GM19397 (cell line): ENCODE measurements around the gene COG5.
"Not testable (repeated sequence)": the region's sequence is repeated elsewhere in the genome, so short reads cannot be mapped to it uniquely, and the experiment has no call there.

Source experiments
- ATAC-seq: cut with Tn5 transposase; IDR thresholded peaks from one replicate; pipeline ENCODE4 v1.9.1; 2021; ENCODE audit warnings: mild to moderate bottlenecking, moderate library complexity; ENCODE audit not compliant: unreplicated experiment

COG5 gene

DNA sequence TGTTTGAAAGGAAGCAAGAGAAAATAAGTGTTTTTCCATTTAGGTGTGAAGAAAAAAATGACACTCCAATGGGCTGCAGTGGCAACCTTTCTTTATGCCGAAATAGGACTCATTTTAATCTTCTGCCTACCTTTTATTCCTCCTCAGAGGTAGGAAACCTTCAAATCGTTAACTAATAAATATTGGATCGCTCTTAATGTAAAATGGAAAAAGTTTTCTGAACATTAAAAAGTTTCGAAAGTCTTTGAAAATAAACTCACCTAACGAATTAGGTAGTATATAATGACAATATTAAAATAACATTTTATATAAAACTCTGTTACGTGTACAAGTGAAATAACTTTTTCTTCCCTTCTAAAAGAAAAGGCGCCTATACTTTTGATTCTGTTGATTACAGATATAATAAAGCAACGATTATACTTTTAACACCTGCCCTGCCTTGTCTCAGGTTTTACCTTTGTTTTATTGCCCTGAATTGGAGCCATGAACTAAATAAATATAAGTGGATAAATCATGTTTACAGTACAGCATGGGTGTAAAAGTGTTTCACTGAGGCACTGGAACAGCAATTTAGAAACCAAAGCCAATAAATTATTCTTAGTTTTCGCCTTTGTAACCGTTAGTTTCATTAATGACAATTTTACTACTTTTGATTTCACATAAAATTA lies 17.1 kb upstream of the COG5 start:
- ATAC-seq = no peak

DNA sequence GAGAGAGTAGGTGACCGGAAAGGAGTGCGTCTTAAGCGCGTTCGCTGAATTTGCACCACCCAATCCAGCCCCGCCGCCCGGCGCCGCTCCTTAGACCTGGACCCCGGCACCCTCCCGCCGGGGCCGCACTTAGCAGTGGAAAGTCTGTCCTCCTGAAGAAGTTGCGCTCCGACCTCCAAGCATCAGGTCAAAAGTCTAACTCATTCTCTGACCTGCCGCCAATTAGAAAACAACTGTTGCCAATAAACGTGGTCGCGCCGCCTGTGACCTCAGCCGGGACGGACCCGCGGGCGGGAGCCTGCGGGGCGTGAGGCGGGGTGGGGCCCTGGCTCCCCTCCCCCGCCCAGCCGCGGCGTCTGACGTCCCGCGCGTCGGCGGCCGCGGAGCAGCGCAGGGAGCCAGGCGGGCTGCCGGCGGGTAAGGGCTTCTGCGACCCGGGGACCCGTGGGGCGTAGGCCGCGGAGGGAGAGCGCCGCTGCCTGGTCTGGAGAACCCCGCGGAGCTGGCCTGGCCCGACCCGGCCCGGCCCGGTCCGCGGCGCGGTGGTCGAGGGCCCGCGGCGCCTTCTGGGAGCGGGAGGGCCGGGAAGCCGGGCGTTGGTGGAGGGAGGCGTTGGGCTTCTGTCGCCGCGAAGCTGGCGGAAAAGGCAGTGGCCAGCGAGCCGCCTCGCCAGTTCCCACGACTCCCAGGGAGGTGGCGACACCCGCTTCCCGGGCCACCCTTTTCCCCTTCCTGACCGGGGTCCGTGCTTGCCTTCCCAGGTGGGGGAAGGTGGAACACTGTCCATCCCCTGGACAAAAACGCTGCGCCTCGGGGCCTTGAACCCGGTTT lies 16.4 kb upstream of the COG5 start, which contains the start of gene BCAP29:
Gene BCAP29 (plus strand): TSS at position 362 of the 831 bp plus-strand sequence. CDS start 527 bp downstream, outside the sequence.
- ATAC-seq = peak; percentile 97

DNA sequence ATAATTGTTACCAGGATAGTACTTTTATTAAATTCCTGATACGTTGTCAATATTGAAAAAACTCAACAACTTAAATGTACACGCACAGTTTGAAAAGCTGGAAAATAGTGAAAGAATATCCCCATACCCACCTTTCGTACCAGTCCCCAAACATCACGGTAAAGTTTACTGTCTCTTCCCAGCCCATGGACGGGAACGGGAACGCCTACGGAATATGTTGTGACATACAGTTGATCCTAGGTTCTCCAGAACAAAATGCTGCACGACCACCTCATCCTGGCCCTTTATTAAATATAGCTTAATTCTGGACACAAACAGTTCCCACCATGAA lies 15.8 kb upstream of the COG5 start:
- no peak for ATAC-seq

DNA sequence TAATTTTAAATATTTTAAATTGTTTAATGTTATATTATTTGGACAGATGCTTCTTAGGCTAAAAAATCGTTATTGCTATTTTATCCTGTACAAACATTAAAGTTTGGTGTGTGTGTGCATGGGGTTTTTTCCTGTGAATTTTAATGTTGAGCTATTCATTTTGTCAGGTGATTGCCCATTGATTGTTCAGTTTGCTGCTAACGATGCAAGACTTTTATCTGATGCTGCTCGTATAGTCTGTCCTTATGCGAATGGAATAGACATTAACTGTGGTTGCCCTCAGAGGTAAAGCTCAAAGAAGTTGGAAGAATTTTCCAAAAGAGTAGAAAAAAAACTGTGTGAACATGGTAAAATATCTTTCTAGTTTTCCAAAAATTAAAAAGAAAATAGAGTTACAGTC lies 9.8 kb upstream of the COG5 start:
- no peak for ATAC-seq

DNA sequence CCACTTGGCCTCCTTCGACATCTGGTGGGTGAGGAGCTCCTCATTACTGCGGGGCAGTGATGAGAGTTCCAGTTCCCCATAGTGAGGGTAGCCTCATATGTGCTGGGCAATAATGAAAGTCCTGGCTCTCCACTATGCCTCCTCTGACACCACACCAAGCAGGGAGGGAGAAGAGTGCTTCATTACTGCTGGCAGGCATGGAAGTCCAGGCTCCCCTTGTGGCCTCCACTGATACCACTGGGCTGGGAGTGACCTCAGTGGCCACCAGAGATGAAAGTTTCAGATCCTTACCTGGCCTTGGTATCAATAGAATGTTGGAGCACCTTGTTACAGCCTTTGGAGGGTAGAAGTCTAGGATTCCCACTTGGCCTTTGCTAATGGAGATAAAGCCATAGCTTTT lies 6.6 kb upstream of the COG5 start:
- no peak for ATAC-seq

DNA sequence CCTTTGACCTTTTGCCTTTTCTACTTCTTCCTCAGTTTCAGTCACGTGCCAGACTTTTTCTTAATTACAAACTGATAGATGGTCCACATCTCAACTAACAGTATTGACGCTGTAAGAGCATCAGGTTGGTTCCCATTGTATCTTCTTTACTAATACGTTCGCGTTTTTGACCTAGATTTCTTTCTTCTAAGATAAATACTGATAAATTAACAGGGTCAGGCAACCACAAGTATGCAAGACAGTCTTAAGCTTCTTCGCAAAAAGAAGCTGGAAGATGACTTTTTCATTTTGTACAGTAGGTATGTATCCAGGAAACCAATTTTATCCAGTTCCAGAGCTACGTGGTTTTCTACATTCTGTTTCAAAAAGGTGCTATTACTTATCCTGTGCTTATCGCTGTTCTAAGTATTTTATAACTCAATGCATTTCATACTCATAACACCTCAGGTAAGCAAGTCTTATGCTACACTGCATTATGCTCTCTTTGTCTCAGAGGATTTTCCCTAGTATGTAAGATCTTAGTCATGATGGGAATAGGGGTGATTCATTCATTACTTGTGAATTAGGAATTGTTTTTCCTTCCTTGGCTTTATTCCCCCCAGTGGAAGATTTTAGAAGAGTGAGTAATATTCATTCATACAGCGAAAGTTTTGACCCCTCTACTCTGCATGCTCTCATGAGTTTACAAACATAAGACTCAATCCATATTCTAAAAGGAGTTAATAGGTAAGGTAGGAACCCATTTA lies 1.0 kb upstream of the COG5 start:
- ATAC-seq = no peak

DNA sequence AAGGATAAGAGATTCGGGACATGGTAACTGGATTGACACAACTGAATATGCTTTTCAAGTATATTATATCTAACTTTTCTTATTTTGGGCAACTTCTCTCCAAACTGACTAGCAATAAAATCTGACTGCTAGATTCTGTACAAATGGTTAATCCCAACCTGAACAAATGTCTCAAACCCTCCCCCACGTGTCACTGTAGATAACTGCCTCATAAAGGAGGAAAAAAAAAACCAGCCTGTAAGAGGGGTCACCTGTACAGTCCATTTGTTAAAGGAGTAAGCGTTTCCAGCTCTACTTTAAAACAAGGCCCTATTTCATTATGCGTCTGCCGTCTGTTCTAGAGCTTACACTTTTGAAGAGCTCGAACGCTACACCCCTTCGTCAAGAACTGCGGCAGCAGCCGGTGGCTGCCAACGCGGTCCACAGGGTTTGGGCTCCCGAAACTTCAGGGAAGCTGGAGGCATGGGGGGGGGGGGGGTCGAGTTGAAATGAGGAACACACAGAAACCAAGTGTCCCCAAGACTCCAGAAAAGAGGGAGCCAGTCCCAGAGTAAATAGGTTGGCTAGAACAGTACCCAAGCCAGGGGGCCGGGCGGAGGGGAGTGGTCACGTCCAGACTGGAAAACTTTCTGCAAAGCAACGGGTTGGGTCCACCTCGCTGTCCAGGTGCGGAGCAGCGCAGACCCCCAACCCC lies 492 bp downstream of the COG5 start:
- peak; percentile 57 for ATAC-seq

DNA sequence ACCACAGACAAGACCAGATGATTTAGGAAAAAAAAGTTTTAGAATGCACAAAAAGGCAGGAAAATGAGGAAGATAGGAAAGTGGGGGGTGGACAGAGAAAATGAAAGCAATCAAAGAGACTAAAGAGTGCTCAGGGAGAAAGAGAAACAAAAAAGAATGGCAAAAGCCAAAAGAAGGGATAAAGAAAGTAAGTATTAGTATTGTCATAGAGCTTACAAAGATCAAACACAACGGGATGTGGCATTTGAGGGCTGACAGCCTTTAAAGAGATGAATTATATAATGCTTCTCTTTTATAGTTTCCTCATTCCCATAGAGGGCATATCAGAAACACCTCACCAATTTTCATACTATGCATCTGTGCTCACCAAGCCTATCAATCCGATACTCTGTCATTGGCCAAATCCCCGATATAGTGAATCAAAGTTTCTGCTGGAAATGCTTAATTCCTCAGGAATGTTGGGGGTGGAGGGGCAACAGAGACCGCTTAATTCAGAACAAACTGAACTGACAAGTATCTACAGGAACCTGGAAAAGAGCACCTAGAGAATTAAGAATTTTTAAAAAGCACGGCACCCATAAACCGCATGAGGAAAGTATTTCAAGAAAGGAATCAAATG lies 2.7 kb downstream of the COG5 start:
- no peak for ATAC-seq

DNA sequence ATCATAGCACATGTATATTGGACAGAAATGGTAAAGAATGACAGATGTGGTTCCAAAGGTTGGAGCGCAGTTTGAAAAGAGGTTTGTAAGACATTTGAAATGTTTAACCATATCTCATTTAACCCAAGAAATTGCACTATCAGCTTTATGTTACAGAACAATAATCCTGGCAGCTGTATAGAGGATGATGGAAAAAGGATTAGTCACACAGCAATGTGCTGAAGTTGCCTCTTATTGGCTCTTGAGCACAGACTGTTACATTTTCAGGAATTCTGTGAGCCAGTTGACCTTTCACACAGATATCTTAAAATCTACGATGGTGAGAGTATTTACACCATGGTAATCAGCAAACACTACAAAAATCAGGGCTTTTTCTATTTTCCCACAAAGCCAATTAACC lies 3.9 kb downstream of the COG5 start:
- no peak for ATAC-seq

DNA sequence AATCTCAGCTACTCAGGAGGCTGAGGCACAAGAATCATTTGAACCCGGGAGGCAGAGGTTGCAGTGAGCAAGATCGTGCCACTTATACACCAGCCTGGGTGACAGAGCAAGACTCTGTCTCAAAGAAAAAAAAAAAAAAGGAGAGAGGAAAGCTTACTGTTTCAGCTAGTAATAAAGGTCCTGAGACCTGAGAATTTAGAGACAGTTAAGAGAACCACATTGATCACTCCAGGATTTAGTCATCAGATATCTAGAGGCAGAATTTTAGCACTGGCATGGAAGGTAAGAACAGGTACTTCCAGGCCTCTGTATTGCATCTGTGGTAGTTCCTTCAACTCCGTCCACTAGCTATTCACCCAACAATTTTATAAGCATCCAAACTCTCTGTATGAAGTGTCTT lies 7.8 kb downstream of the COG5 start:
- ATAC-seq = no peak

DNA sequence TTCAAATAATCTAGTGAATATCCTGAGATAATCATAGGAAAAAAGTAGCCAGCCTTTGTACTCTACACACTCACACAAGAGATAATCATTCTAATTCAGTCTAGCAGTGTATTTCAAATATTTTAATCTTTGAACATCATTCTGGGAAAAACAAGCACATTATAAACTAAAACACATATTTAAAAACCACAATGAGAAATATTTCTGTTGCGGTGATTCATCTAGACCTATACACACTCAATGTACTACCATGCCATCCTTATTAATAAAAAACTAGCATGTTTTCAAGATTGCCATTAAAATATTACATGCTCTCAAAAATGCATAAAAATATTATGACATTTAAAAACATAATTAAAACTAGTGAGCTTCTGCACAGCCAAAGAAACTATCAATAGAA lies 11.8 kb downstream of the COG5 start:
- no peak for ATAC-seq

DNA sequence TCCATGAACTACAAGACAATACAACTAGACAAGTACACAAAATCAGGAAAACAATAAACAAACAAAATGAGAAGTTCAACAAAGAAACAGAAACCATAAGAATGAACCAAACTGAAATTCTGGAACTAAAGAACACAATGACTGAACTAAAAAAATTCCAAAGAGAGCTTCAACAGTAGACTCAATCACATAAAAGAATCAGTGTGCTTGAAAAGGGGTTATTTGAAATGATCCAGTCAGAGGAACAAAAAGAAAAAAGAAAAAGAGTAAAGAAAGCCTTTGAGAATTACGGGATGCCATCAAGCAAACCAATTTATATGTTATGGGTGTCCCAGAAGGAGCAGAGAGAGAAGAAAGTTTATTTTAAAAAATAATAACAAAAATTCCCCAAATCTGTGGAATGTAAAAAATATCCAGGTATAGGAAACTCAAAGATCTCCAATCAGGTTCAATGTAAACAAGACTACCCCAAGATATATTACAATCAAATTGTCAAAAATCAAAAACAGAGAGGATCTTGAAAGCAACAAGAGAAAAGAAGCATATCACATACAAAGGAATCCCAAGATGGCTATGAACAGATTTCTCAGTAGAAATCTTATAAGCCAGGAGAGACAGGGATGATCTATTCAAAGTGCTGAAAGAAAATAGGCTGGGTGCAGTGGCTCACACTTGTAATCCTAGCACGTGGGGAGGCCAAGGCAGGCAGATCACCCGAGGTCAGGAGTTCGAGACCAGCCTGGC lies 18.7 kb downstream of the COG5 start:
- ATAC-seq = no peak

DNA sequence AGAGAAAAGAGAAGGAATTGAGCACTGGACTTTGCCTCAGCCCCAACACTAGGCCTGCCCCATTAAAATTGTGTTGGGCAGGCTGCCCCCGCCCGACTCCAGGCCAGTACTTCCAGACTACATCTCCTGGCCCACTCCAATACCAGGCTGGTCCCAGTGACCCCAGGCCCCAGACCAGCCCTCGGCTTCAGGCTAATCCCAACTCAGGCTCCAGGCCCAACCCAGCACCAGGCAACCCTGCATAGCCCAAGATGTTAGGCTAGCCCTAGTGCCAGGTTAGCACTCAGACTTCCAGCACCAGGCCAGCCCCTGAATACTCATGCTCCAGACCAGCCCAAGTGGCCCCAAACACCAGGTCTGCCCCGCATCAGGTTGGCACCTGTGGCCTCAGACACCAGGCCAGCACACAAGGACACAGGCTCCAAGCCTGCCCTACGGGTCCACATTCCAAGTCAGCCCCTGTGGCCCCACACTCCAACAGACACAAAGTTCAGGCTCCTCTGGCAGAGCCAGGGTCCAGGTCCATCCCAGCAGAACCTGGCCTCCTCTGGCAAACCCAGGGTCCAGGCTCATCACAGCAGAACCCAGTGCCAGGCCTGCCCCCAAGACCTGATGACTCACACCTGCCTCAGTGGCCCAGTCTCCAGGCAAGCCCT lies 20.3 kb downstream of the COG5 start:
- ATAC-seq = no peak

DNA sequence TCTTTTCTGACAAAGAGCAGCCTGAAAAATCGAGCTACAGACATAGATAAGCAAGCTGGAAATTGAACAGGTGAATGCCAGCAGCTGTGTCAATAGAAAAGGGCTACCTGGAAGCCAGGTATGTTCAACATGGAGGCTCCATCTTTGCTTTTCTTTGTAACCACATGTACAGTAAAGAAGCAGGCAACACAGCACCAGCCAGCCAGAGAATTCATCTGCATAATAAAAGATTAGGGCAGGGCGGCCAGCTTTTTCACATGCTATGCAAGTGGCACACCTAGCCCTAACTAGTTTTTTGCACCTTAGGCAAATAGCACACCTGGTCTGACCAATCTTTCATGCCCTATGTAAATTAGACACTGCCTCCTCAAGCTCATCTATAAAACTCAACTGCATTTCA lies 25.7 kb downstream of the COG5 start:
- no peak for ATAC-seq

DNA sequence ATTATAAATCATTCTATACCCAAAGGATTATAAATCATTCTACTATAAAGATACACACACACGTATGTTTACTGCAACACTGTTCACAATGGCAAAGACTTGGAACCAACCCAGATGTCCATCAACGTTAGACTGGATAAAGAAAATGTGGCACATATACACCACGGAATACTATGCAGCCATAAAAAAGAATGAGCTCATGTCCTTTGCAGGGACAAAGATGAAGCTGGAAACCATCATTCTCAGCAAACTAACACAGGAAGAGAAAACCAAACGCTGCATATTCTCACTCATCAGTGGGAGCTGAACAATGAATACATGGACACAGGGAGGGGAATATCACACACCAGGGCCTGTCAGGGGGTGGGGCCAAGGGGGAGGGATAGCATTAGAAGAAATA lies 26.5 kb downstream of the COG5 start:
- not testable (repeated sequence) for ATAC-seq

DNA sequence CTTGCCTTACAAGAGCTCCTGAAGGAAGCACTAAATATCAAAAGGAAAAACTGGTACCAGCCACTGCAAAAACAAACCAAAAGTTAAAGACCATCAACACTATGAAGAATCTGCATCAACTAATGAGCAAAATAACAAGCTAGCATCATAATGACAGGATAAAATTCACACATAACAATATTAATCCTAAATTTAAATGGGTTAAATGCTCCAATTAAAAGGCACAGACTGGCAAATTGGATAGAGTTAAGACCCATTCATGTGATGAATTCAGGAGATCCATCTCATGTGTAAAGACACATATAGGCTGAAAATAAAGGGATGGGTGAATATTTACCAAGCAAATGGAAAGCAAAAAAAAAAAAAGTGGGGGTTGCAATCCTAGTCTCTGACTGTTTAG lies 29.6 kb downstream of the COG5 start:
- ATAC-seq = no peak

DNA sequence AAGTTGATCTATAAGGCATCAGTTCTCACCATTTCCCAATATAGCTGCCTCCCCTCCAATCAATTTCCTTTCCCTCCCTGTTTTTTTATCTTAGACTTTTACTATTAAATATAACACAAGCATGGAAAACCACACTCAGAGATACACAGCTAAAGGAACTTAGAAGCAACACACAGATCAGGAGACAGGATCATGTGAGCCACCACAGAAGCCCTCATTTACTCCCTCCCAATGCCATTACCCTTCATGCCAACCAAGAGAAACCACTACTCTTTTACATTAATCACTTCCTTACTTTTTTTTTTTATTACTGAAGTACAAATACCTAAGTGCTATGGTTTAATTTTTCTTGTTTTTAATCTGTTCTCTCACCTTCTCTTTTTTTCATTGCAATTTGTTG lies 33.0 kb downstream of the COG5 start:
- no peak for ATAC-seq

DNA sequence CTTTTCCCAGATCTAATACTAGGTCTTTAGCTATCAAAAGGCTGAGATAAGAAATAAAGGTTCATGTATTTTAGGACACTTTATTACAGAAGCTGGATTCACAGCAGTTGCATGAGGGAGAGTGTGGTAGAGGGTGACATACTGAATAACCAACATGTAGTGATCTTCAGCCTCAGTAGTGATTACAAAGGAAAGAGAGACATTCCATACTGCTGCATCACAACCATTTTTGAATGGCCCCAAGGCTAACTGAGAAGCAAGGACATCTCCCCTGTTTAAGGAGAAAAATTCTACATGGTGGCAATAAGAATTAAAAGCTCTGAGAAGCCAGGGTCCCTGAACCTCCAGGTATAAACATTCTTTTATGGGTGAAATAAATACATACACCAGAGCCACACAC lies 35.3 kb downstream of the COG5 start:
- ATAC-seq = no peak

DNA sequence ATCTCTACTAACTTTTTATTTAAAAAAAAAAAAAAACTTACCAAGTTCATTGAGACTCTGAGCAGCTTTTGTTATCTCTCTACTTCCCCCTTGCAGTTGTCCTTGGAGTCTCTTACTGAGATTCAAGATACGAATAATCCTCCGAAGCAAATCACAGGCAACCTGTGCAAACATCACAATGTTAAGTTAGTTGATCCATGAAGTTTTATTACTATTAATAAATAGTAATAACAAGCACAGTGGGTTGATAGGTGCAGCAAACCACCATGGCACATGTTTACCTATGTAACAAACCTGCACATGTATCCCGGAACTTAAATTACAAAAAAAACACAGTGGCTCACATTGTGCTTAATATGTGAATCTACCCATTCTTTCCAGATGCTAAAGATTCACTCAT lies 36.5 kb downstream of the COG5 start:
- ATAC-seq = no peak

DNA sequence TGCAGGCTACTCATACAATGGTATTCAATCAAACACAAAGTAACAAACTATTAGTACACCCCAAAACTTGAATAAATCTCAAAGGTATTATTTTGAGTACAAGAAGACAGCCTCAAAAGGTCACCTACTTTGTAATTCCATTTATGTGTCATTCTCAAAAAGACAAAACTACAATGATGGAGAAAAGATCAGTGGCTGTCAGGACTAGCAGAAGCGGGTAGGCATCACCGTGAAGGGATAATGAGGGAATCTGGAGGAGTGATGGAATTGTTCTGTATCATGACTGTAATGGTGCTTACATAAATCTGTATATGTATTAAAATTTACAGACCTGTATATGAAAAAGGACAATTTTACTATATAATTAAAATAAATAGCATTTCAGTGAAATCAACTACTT lies 37.0 kb downstream of the COG5 start:
- ATAC-seq = no peak
